Smooth muscle cell (in vitro differentiated cells): ENCODE data around the gene FXYD6. TPM values are rescaled to one million over a fixed set of nuclear protein-coding genes. Genes with fewer than 3 reads are reported as not detected.

ENCODE experiments used
- DNase-seq: peaks from one replicate; lab custom pipeline; 2025; ENCODE audit not compliant: unreplicated experiment; lab: John Stamatoyannopoulos, UW
- H2AFZ ChIP-seq: fragments of 200-600 bp; sonication (generic); 2 replicates; pipeline ENCODE4 v1.6.0; 2016; ENCODE audit warnings: antibody characterized with exemption, low read depth, mild to moderate bottlenecking
- H3F3A ChIP-seq: fragments of 200-600 bp; sonication (generic); 2 replicates; pipeline ENCODE4 v1.6.0; 2017; ENCODE audit warnings: antibody characterized with exemption, low read depth
- H3K27ac ChIP-seq: fragments of 200-600 bp; sonication (generic); 2 replicates; pipeline ENCODE4 v1.5.1; 2016; ENCODE audit warnings: low read depth, mild to moderate bottlenecking
- H3K27me3 ChIP-seq: fragments of 200-600 bp; sonication (generic); 2 replicates; pipeline ENCODE4 v1.6.1; 2016; ENCODE audit warnings: low read depth, mild to moderate bottlenecking
- H3K36me3 ChIP-seq: fragments of 200-600 bp; sonication (generic); 2 replicates; pipeline ENCODE4 v1.5.1; 2016; ENCODE audit warnings: low read depth
- H3K4me1 ChIP-seq: fragments of 200-600 bp; sonication (generic); 2 replicates; pipeline ENCODE4 v1.5.1; 2016; ENCODE audit warnings: low read depth
- H3K4me2 ChIP-seq: fragments of 200-600 bp; sonication (generic); 2 replicates; pipeline ENCODE4 v1.6.0; 2016; ENCODE audit warnings: mild to moderate bottlenecking
- H3K4me3 ChIP-seq: fragments of 200-600 bp; sonication (generic); 2 replicates; pipeline ENCODE4 v1.5.1; 2016; ENCODE audit warnings: mild to moderate bottlenecking
- H3K79me2 ChIP-seq: fragments of 200-600 bp; sonication (generic); 2 replicates; pipeline ENCODE4 v1.6.0; 2016; ENCODE audit warnings: low read depth, mild to moderate bottlenecking
- H3K9ac ChIP-seq: fragments of 200-600 bp; sonication (generic); 2 replicates; pipeline ENCODE4 v1.6.0; 2016; ENCODE audit warnings: low read depth
- H3K9me3 ChIP-seq: fragments of 200-600 bp; sonication (generic); replicated peaks from 2 replicates; pipeline ENCODE4 v1.5.1; 2016; ENCODE audit warnings: low read depth
- H4K20me1 ChIP-seq: fragments of 200-600 bp; sonication (generic); 2 replicates; pipeline ENCODE4 v1.6.0; 2016; ENCODE audit warnings: low read depth
- CTCF ChIP-seq: fragments of 200-600 bp; sonication (generic); IDR thresholded peaks from 2 replicates; pipeline ENCODE4 v1.5.1; 2017; ENCODE audit warnings: borderline replicate concordance, mild to moderate bottlenecking, antibody characterized with exemption; ENCODE audit not compliant: insufficient read depth, poor library complexity, severe bottlenecking
- WGBS: methylation state at CpG from one replicate; pipeline ENCODE4 v1.1.7; 2016; ENCODE audit warnings: low lambda C conversion rate; 5-methylcytosine and 5-hydroxymethylcytosine counted together
- polyA plus RNA-seq: library from polyadenylated mRNA; unstranded; fragments of >200 nt; fragmentation: Nextera tagmentation; extraction: Ambion mirVana; gene quantifications from 2 replicates; pipeline ENCODE4 v1.2.1, GENCODE V29; 2016
- total RNA-seq: library from RNA; depleted of rRNA; stranded (reverse); fragments of >200 nt; gene quantifications from 2 replicates; pipeline ENCODE4 v1.2.3, GENCODE V29; 2014

Gene FXYD6
- total and polyA plus RNA-seq, 2 experiments from 2014 or later = 27.7 to 84.5 TPM

GRCh38 chr11:117906126-117906525 is 29.7 kb upstream of the FXYD6 start:
- Histone ChIP-seq H3K27me3 (no peaks in the 10 kb centered on the region), H4K20me1 (no peaks in the 10 kb centered on the region), H2AFZ (no peak overlapping the region), H3K4me1 (peaks cover 7% of the 10 kb centered on the region), H3F3A (no peaks in the 10 kb centered on the region), H3K4me3 (no peak overlapping the region), H3K9ac (no peak overlapping the region), H3K36me3 (no peaks in the 10 kb centered on the region), H3K9me3 (no peaks in the 10 kb centered on the region), H3K79me2 (no peaks in the 10 kb centered on the region), H3K4me2 (no peak overlapping the region), H3K27ac (peak overlapping the region; percentile 46)
- 95% methylated on average over 2 of the region's 2 CpGs for WGBS
- TF ChIP-seq CTCF = no peak
- DNase-seq = no peak

GRCh38 chr11:117905524-117905923 is 29.1 kb upstream of the FXYD6 start:
- H2AFZ ChIP-seq = no peak overlapping the region

GRCh38 chr11:117903505-117904382 is 27.3 kb upstream of the FXYD6 start:
- Histone ChIP-seq H3K9ac (no peak overlapping the region), H3K4me2 (no peak overlapping the region), H3K4me3 (no peak overlapping the region), H3K4me1 (peaks cover 7% of the 10 kb centered on the region), H3K27ac (no peak overlapping the region), H3K36me3 (no peaks in the 10 kb centered on the region), H3K27me3 (no peaks in the 10 kb centered on the region), H2AFZ (no peak overlapping the region), H4K20me1 (no peaks in the 10 kb centered on the region), H3K79me2 (no peaks in the 10 kb centered on the region), H3F3A (no peaks in the 10 kb centered on the region), H3K9me3 (no peaks in the 10 kb centered on the region)
- TF ChIP-seq CTCF = no peak
- 90% methylated on average over 14 of the region's 14 CpGs for WGBS
- DNase-seq = no peak

More at GRCh38 chr11:117905524-117905923, 29.1 kb upstream of the FXYD6 start:
- DNase-seq = no peak
- no peak overlapping the region for H3K4me3 ChIP-seq
- TF ChIP-seq CTCF = no peak
- no peaks in the 10 kb centered on the region for H3F3A ChIP-seq
- WGBS = 80% methylated on average over 4 of the region's 4 CpGs
- H3K36me3 ChIP-seq = no peaks in the 10 kb centered on the region
- H3K27ac ChIP-seq = no peak overlapping the region
- no peaks in the 10 kb centered on the region for H3K9me3 ChIP-seq
- H3K27me3 ChIP-seq = no peaks in the 10 kb centered on the region
- peaks cover 7% of the 10 kb centered on the region for H3K4me1 ChIP-seq
- no peaks in the 10 kb centered on the region for H4K20me1 ChIP-seq
- H3K9ac ChIP-seq = no peak overlapping the region
- H3K4me2 ChIP-seq = no peak overlapping the region
- H3K79me2 ChIP-seq = no peaks in the 10 kb centered on the region
